B cell (primary cell): ENCODE measurements around the gene TLK1.

ENCODE experiments used
- EZH2 ChIP-seq: IDR thresholded peaks from 2 replicates; pipeline ENCODE4 v1.6.1; 2012; ENCODE audit warnings: borderline replicate concordance, low read depth, mild to moderate bottlenecking, moderate library complexity, low read length; ENCODE audit not compliant: insufficient read depth, poor library complexity, severe bottlenecking
- TF ChIP-seq, protein P1 (sequence below): fragments of 200-600 bp; IDR thresholded peaks from one replicate; pipeline ENCODE4 v1.8.0; 2022; ENCODE audit warnings: antibody characterized with exemption, mild to moderate bottlenecking

DNA sequence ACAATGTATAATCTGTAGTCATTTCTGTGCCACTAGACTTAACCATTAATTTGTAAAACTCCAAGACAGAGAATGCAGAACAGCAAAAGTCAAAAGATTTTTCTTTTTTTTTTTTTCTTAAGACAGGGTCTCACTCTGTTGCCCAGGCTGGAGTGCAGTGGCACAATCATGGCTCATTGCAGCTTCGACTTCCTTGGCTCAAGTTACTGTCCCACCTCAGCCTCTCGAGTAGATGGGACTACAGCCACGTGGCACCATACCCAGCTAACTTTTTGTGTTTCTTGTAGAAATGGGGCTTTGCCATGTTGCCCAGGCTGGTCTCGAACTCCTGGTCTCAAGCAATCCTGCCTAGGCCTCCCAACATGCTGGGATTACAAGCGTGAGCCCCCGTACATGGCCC lies 80.1 kb downstream of the TLK1 start:
- no peak for TF ChIP-seq EZH2
- TF ChIP-seq, protein P1, sequence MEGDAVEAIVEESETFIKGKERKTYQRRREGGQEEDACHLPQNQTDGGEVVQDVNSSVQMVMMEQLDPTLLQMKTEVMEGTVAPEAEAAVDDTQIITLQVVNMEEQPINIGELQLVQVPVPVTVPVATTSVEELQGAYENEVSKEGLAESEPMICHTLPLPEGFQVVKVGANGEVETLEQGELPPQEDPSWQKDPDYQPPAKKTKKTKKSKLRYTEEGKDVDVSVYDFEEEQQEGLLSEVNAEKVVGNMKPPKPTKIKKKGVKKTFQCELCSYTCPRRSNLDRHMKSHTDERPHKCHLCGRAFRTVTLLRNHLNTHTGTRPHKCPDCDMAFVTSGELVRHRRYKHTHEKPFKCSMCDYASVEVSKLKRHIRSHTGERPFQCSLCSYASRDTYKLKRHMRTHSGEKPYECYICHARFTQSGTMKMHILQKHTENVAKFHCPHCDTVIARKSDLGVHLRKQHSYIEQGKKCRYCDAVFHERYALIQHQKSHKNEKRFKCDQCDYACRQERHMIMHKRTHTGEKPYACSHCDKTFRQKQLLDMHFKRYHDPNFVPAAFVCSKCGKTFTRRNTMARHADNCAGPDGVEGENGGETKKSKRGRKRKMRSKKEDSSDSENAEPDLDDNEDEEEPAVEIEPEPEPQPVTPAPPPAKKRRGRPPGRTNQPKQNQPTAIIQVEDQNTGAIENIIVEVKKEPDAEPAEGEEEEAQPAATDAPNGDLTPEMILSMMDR: no peak
